ENCODE data around the gene CBX3.
"Not testable (repeated sequence)": the region's sequence is repeated elsewhere in the genome, so short reads cannot be mapped to it uniquely, and the experiment has no call there.

DNA sequence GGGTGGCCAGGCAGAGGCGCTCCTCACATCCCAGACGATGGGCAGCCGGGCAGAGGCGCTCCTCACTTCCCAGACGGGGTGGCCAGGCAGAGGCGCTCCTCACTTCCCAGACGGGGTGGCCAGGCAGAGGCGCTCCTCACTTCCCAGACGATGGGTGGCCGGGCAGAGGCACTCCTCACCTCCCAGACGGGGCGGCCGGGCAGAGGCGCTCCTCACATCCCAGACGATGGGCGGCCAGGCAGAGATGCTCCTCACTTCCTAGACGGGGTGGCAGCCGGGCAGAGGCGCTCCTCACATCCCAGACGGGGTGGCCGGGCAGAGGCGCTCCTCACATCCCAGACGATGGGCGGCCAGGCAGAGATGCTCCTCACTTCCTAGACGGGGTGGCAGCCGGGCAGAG, 24.8 kb upstream of the CBX3 start:
- not testable (repeated sequence) for TF ChIP-seq POLR2A (IDR thresholded peaks at IDR 0.05)
- TF ChIP-seq, protein P1, sequence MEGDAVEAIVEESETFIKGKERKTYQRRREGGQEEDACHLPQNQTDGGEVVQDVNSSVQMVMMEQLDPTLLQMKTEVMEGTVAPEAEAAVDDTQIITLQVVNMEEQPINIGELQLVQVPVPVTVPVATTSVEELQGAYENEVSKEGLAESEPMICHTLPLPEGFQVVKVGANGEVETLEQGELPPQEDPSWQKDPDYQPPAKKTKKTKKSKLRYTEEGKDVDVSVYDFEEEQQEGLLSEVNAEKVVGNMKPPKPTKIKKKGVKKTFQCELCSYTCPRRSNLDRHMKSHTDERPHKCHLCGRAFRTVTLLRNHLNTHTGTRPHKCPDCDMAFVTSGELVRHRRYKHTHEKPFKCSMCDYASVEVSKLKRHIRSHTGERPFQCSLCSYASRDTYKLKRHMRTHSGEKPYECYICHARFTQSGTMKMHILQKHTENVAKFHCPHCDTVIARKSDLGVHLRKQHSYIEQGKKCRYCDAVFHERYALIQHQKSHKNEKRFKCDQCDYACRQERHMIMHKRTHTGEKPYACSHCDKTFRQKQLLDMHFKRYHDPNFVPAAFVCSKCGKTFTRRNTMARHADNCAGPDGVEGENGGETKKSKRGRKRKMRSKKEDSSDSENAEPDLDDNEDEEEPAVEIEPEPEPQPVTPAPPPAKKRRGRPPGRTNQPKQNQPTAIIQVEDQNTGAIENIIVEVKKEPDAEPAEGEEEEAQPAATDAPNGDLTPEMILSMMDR (IDR thresholded peaks at IDR 0.05): not testable (repeated sequence)

All from Peyer's patch (tissue), 4 donors.